Stimulated activated CD4-positive, alpha-beta T cell treated with anti-CD3 and anti-CD28 coated beads, Interleukin-2, amount 100 ng/mL, for 4 hours (primary cell): ENCODE results near the gene TBX5.
"Not testable (repeated sequence)": the region's sequence is repeated elsewhere in the genome, so short reads cannot be mapped to it uniquely, and the experiment has no call there.

Source experiments
- DNase-seq: peaks from one replicate; pipeline ENCODE4 v3.0.0-alpha.2; 2020; ENCODE audit warnings: low read depth

The TBX5 gene

GRCh38 chr12:114371733-114372132 lies 34.2 kb downstream of the TBX5 start:
- no peak for DNase-seq

GRCh38 chr12:114371250-114371649 lies 34.7 kb downstream of the TBX5 start:
- DNase-seq, result no peak

- DNase-seq, result no peak
Observed at GRCh38 chr12:114368685-114369452, 37.1 kb downstream of the TBX5 start.

GRCh38 chr12:114361992-114362391 lies 44.0 kb downstream of the TBX5 start:
- DNase-seq, result no peak

GRCh38 chr12:114361545-114361944 lies 44.4 kb downstream of the TBX5 start:
- no peak for DNase-seq

GRCh38 chr12:114360485-114360884 lies 45.5 kb downstream of the TBX5 start:
- no peak for DNase-seq

GRCh38 chr12:114355389-114356088 lies 50.4 kb downstream of the TBX5 start:
- DNase-seq, result no peak

GRCh38 chr12:114349239-114349638 lies 56.7 kb downstream of the TBX5 start:
- DNase-seq, result not testable (repeated sequence)

GRCh38 chr12:114347861-114348260 lies 58.1 kb downstream of the TBX5 start:
- no peak for DNase-seq

GRCh38 chr12:114344831-114345230 lies 61.1 kb downstream of the TBX5 start:
- no peak for DNase-seq

GRCh38 chr12:114344303-114344663 lies 61.7 kb downstream of the TBX5 start:
- no peak for DNase-seq

GRCh38 chr12:114343585-114344302 lies 62.2 kb downstream of the TBX5 start:
- no peak for DNase-seq

- no peak for DNase-seq
Observed at GRCh38 chr12:114342656-114343055, 63.3 kb downstream of the TBX5 start.

GRCh38 chr12:114341635-114342034 lies 64.3 kb downstream of the TBX5 start:
- DNase-seq, result no peak

GRCh38 chr12:114340231-114340630 lies 65.7 kb downstream of the TBX5 start:
- DNase-seq, result no peak

GRCh38 chr12:114339626-114340025 lies 66.3 kb downstream of the TBX5 start:
- DNase-seq, result no peak

GRCh38 chr12:114335607-114336006 lies 70.3 kb downstream of the TBX5 start:
- no peak for DNase-seq

- DNase-seq, result no peak
Observed at GRCh38 chr12:114334395-114334794, 71.5 kb downstream of the TBX5 start.

- DNase-seq, result no peak
Observed at GRCh38 chr12:114328292-114328691, 77.7 kb downstream of the TBX5 start.

GRCh38 chr12:114327765-114328164 lies 78.2 kb downstream of the TBX5 start:
- DNase-seq, result no peak

GRCh38 chr12:114321524-114321923 lies 84.4 kb downstream of the TBX5 start:
- DNase-seq, result no peak

- no peak for DNase-seq
Observed at GRCh38 chr12:114320968-114321367, 85.0 kb downstream of the TBX5 start.

- no peak for DNase-seq
Observed at GRCh38 chr12:114320101-114320500, 85.8 kb downstream of the TBX5 start.
